Chondrocyte (in vitro differentiated cells): ENCODE data around the gene DLGAP4. TPM values are rescaled to one million over a fixed set of nuclear protein-coding genes. Genes with fewer than 3 reads are reported as not detected.

Source experiments
- DNase-seq: peaks from one replicate; pipeline ENCODE4 v3.0.0; 2021; ENCODE audit warnings: mixed read lengths, low spot score
- H3K27ac Mint-ChIP-seq: one replicate; pipeline ENCODE4 v1.8.0; 2021; ENCODE audit warnings: mild to moderate bottlenecking, moderate library complexity, mixed read lengths; ENCODE audit not compliant: unreplicated experiment
- H3K27me3 Mint-ChIP-seq: 2 replicates; pipeline ENCODE4 v1.8.0; 2021; ENCODE audit warnings: low read depth, mixed read lengths
- H3K36me3 Mint-ChIP-seq: 2 replicates; pipeline ENCODE4 v1.8.0; 2021; ENCODE audit warnings: low read depth, mixed read lengths
- H3K4me1 Mint-ChIP-seq: 2 replicates; pipeline ENCODE4 v1.8.0; 2021; ENCODE audit warnings: low read depth, mild to moderate bottlenecking, mixed read lengths
- H3K4me3 Mint-ChIP-seq: one replicate; pipeline ENCODE4 v1.8.0; 2021; ENCODE audit warnings: mild to moderate bottlenecking, moderate library complexity, mixed read lengths; ENCODE audit not compliant: unreplicated experiment
- H3K9me3 Mint-ChIP-seq: 2 replicates; pipeline ENCODE4 v1.8.0; 2021; ENCODE audit warnings: low read depth, mixed read lengths
- CTCF ChIP-seq: fragments of 200-600 bp; sonication (generic); IDR thresholded peaks from 2 replicates; pipeline ENCODE4 v1.5.0; 2021; ENCODE audit warnings: antibody characterized with exemption, mild to moderate bottlenecking, moderate library complexity
- total RNA-seq: library from RNA; stranded (reverse); gene quantifications from 3 replicates; pipeline ENCODE4 v1.2.1, GENCODE V29; 2021

The DLGAP4 gene
- total RNA-seq, 1 donor from 2014 or later, result 161 TPM

GRCh38 chr20:36366623-36367369 is 60.7 kb downstream of the DLGAP4 start:
- Mint-ChIP-seq H3K4me3 (no peak overlapping the region), H3K9me3 (no peaks in the 10 kb centered on the region), H3K36me3 (no peaks in the 10 kb centered on the region), H3K27ac (no peak overlapping the region), H3K4me1 (no peaks in the 10 kb centered on the region), H3K27me3 (peaks cover 58% of the 10 kb centered on the region)
- no peak for DNase-seq
- TF ChIP-seq CTCF, result no peak

DNA sequence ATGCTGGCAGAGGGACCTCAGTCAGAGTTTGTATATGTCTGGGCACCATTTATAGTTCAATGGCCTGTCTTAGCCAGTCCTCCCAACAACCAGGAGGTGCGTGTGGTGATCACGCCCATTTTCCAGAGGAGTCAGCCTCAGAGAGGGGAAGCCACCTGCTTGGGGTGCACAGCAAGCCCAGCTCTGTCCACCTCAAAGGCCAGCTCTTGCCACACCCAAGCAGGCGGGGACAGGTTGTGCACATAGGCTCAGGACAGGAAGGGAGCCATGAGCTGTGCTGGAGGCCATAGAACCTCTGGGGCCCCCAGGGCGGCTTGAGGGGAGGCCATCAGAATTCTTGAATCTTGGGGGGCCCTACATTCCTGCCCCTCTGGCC is 61.2 kb downstream of the DLGAP4 start:
- Mint-ChIP-seq H3K9me3 (no peaks in the 10 kb centered on the region), H3K36me3 (no peaks in the 10 kb centered on the region), H3K4me1 (no peaks in the 10 kb centered on the region), H3K27ac (no peak overlapping the region), H3K4me3 (no peak overlapping the region), H3K27me3 (peaks cover 56% of the 10 kb centered on the region)
- no peak for TF ChIP-seq CTCF
- DNase-seq, result no peak

GRCh38 chr20:36367907-36368799 is 62.0 kb downstream of the DLGAP4 start:
- no peaks in the 10 kb centered on the region for H3K36me3 Mint-ChIP-seq
- no peak overlapping the region for H3K4me3 Mint-ChIP-seq
- H3K4me1 Mint-ChIP-seq, result no peaks in the 10 kb centered on the region
- no peak for TF ChIP-seq CTCF
- H3K27ac Mint-ChIP-seq, result no peak overlapping the region
- no peak for DNase-seq
- H3K9me3 Mint-ChIP-seq, result no peaks in the 10 kb centered on the region
- H3K27me3 Mint-ChIP-seq, result peaks cover 56% of the 10 kb centered on the region

DNA sequence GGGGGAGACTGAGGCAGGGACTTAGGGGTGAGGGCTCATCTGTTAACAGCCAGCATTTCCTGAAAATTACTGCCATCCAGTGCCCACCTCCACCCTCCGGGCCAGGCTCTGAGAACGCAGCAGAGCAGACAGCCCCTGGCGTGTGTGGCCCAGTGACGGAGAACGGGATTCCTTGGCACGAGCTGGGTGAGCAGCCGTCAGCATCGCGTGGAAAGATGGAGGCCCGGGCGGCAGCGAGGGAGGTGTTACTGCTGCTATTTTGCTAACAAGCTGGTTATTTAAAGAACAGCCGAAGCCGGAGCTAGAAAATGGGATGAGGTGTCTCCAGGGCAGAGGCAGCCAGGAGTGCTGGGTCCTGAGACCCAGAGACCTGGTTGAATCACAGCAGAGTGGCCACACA is 62.7 kb downstream of the DLGAP4 start:
- no peak for DNase-seq
- no peaks in the 10 kb centered on the region for H3K4me1 Mint-ChIP-seq
- no peak overlapping the region for H3K4me3 Mint-ChIP-seq
- TF ChIP-seq CTCF, result no peak
- H3K27me3 Mint-ChIP-seq, result peaks cover 54% of the 10 kb centered on the region
- H3K9me3 Mint-ChIP-seq, result no peaks in the 10 kb centered on the region
- H3K36me3 Mint-ChIP-seq, result no peaks in the 10 kb centered on the region
- H3K27ac Mint-ChIP-seq, result no peak overlapping the region

DNA sequence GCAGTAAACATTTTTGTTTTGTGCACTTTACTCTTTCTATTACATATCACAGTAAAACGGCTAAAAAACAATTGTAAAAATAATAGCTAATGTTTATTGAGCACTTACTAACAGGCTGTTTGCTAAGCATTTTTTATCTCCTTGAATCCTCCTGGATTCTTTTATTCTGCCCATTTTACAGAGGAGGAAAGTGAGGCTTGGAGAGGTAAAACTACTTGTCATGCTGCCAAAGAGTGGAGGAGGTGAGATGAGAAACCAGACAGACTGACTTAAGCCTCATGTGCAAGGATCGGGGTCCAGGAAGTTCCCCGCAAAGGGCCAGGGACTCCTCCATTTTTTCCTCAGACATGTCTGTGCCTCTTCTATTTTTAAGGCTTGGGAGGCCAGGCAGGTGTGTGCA is 63.6 kb downstream of the DLGAP4 start:
- no peaks in the 10 kb centered on the region for H3K4me1 Mint-ChIP-seq
- H3K36me3 Mint-ChIP-seq, result no peaks in the 10 kb centered on the region
- no peak for DNase-seq
- no peak overlapping the region for H3K4me3 Mint-ChIP-seq
- peaks cover 51% of the 10 kb centered on the region for H3K27me3 Mint-ChIP-seq
- no peak for TF ChIP-seq CTCF
- H3K9me3 Mint-ChIP-seq, result no peaks in the 10 kb centered on the region
- H3K27ac Mint-ChIP-seq, result no peak overlapping the region
